Sigmoid colon (tissue), 4 donors: Measurements from ENCODE around the gene HSFX3.

Source experiments
- CTCF ChIP-seq, 4 experiments: fragments of 450-650 bp in 3 of 4; fragments of 200-600 bp in 1 of 4; IDR thresholded peaks; one replicate each; pipeline ENCODE4 v1.5.1; 2016 to 2019; ENCODE audit warnings: antibody characterized with exemption in 4 of 4, mild to moderate bottlenecking in 3 of 4, moderate library complexity in 2 of 4
- EP300 ChIP-seq, 4 donors: sonication (generic); formaldehyde crosslinking; IDR thresholded peaks; one replicate each; pipeline ENCODE4 v1.6.1; 2017; ENCODE audit warnings: antibody characterized with exemption in 4 of 4
- POLR2A ChIP-seq, 2 donors: fragments of 450-650 bp; IDR thresholded peaks; one replicate each; pipeline ENCODE4 v1.6.1; 2016; ENCODE audit warnings: antibody characterized with exemption in 2 of 2, mild to moderate bottlenecking in 2 of 2, moderate library complexity in 2 of 2
- POLR2AphosphoS5 ChIP-seq, 4 donors: sonication (generic); formaldehyde crosslinking; IDR thresholded peaks; one replicate each; pipeline ENCODE4 v1.6.1; 2017; ENCODE audit warnings: antibody characterized with exemption in 4 of 4

DNA sequence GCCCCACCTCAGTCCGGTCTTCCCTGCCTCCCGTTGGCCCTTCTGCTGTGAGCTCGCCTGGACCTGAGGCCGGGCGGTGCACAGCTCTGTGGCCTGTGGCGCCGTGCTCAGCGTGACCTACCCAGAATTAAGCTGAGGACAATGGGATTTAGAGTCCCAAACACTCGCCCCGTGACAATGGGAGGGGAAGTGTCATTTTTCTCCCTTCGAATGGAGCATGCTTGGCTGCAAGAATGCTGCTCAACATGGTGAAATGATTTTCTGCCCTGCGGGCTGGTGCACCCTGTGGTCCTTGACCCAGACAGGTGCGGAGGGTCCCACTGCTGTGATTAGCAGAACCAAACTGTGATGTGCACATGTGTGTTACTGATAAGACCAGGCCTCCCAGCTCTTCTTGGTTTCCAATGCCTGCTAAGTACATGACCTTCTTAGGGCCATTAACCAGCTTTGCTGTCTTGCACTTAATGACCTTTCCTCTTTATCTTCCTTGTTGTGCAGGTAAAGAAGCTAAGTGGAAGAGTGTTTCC lies 8.1 kb downstream of the HSFX3 start:
- TF ChIP-seq EP300 (IDR thresholded peaks at IDR 0.05): no peak
- no peak for TF ChIP-seq CTCF (IDR thresholded peaks at IDR 0.05)
- TF ChIP-seq POLR2A (IDR thresholded peaks at IDR 0.05): no peak
- no peak for TF ChIP-seq POLR2AphosphoS5 (IDR thresholded peaks at IDR 0.05)
